ENCODE results near the gene GPC6.

GPC6 gene

GRCh38 chr13:93951951-93952350 is 725.3 kb downstream of the GPC6 start:
- Histone ChIP-seq H3K27me3 (ENCODE audit: low read length) (no peaks in the 10 kb centered on the region), H3K9me3 (ENCODE audit: insufficient read depth, low read length) (no peaks in the 10 kb centered on the region), H3K79me2 (ENCODE audit: insufficient read depth, low read length) (no peaks in the 10 kb centered on the region), H3K9me2 (replicated peaks; ENCODE audit: insufficient read depth, low read length) (no peaks in the 10 kb centered on the region; the same call in 1 of the 2 replicates), H4K20me1 (ENCODE audit: low read depth, low read length) (no peaks in the 10 kb centered on the region), H3K9ac (ENCODE audit: low read length) (no peak overlapping the region), H3K27ac (ENCODE audit: low read depth, low read length) (no peak overlapping the region), H2AFZ (ENCODE audit: low read depth, low read length, severe bottlenecking) (no peak overlapping the region), H3K36me3 (ENCODE audit: low read length) (no peaks in the 10 kb centered on the region), H3K4me2 (ENCODE audit: low read depth, low read length, poor library complexity, severe bottlenecking) (no peak overlapping the region), H3K4me3 (ENCODE audit: insufficient read depth, low read length, poor library complexity, severe bottlenecking) (no peak overlapping the region), H3F3A (ENCODE audit: insufficient read depth) (no peaks in the 10 kb centered on the region)
- no peak for TF ChIP-seq EZH2phosphoT487 (conservative IDR thresholded peaks at IDR 0.05; ENCODE audit: low read length)
- TF ChIP-seq CTCF (IDR thresholded peaks at IDR 0.05; ENCODE audit: insufficient read depth, low read length, poor library complexity, severe bottlenecking) = no peak

DNA sequence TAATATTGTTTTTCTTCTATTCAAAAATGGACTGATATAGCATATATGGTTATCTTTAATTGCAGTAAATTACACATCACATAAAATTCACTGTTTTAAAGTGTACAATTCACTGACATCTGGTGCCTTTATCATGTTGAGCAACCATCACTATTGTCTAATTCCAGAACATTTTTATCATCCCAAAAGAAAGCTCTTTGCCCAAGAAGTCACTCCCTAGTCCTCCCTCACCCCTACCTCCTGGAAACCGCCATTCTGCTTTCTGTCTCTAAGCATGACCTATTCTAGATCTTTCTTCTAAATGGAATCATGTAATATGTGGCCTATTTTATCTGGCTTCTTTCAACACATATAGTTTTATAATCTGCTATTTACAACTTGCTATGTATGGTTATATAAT is 727.2 kb downstream of the GPC6 start:
- Histone ChIP-seq H4K20me1 (ENCODE audit: low read depth, low read length) (no peaks in the 10 kb centered on the region), H3K9me3 (ENCODE audit: insufficient read depth, low read length) (no peaks in the 10 kb centered on the region), H3F3A (ENCODE audit: insufficient read depth) (no peaks in the 10 kb centered on the region), H3K9me2 (replicated peaks; ENCODE audit: insufficient read depth, low read length) (no peaks in the 10 kb centered on the region), H3K4me3 (ENCODE audit: insufficient read depth, low read length, poor library complexity, severe bottlenecking) (no peak overlapping the region), H3K9ac (ENCODE audit: low read length) (no peak overlapping the region), H3K79me2 (ENCODE audit: insufficient read depth, low read length) (no peaks in the 10 kb centered on the region), H3K36me3 (ENCODE audit: low read length) (no peaks in the 10 kb centered on the region), H3K27me3 (ENCODE audit: low read length) (no peaks in the 10 kb centered on the region), H2AFZ (ENCODE audit: low read depth, low read length, severe bottlenecking) (no peak overlapping the region), H3K4me2 (ENCODE audit: low read depth, low read length, poor library complexity, severe bottlenecking) (no peak overlapping the region), H3K27ac (ENCODE audit: low read depth, low read length) (no peak overlapping the region)
- TF ChIP-seq CTCF (IDR thresholded peaks at IDR 0.05; ENCODE audit: insufficient read depth, low read length, poor library complexity, severe bottlenecking) (no peak), EZH2phosphoT487 (conservative IDR thresholded peaks at IDR 0.05; ENCODE audit: low read length) (no peak)

DNA sequence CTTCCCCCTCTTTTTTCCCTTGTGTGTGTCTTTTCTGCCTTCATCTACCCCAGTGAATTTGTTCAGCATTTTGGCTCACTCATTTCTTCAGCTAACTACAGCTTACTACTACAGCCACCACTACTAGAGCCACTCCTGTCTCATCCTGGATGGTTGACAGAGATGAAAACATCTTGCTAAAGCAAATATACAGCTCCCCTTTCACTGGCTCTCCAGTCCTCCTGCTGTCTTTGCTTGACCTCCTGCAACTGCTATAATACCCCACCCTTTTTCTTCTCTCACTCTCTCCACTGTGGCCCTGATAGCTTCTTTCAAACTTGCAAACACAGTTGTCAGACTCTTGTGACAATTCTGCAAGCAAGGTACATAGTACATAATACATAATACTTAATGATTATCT is 729.3 kb downstream of the GPC6 start:
- Histone ChIP-seq H3K79me2 (ENCODE audit: insufficient read depth, low read length) (no peaks in the 10 kb centered on the region), H4K20me1 (ENCODE audit: low read depth, low read length) (no peaks in the 10 kb centered on the region), H3K36me3 (ENCODE audit: low read length) (no peaks in the 10 kb centered on the region), H3K9me2 (replicated peaks; ENCODE audit: insufficient read depth, low read length) (no peaks in the 10 kb centered on the region), H3K4me3 (ENCODE audit: insufficient read depth, low read length, poor library complexity, severe bottlenecking) (no peak overlapping the region), H3K4me2 (ENCODE audit: low read depth, low read length, poor library complexity, severe bottlenecking) (no peak overlapping the region), H3K27me3 (ENCODE audit: low read length) (no peaks in the 10 kb centered on the region), H2AFZ (ENCODE audit: low read depth, low read length, severe bottlenecking) (no peak overlapping the region), H3F3A (ENCODE audit: insufficient read depth) (no peaks in the 10 kb centered on the region), H3K27ac (ENCODE audit: low read depth, low read length) (no peak overlapping the region), H3K9ac (ENCODE audit: low read length) (no peak overlapping the region), H3K9me3 (ENCODE audit: insufficient read depth, low read length) (no peaks in the 10 kb centered on the region)
- TF ChIP-seq CTCF (IDR thresholded peaks at IDR 0.05; ENCODE audit: insufficient read depth, low read length, poor library complexity, severe bottlenecking) = no peak
- TF ChIP-seq EZH2phosphoT487 (conservative IDR thresholded peaks at IDR 0.05; ENCODE audit: low read length) = no peak
